Activated CD8-positive, alpha-beta T cell treated with anti-CD3 and anti-CD28 coated beads, Interleukin-2, amount 10 ng/mL, durations not matched to agents 7 days and 5 days (primary cell): ENCODE measurements around the gene EFCAB12. TPM values are rescaled to one million over a fixed set of nuclear protein-coding genes. Genes with fewer than 3 reads are reported as not detected.
"Not testable (repeated sequence)": the region's sequence is repeated elsewhere in the genome, so short reads cannot be mapped to it uniquely, and the experiment has no call there.

Experiments
- ATAC-seq: fragments of 150-1000 bp; cut with Tn5 transposase; one replicate; pipeline ENCODE4 v1.10.0; 2021; ENCODE audit warnings: moderate library complexity
- CTCF ChIA-PET: fragments of 350-600 bp; sonication (Branson Sonifier 250); formaldehyde crosslinking; loops from one replicate; lab custom pipeline; 2021; ENCODE audit warnings: antibody characterized with exemption; lab: Charles Lee
- POLR2A ChIA-PET: fragments of 350-600 bp; sonication (Branson Sonifier 250); formaldehyde crosslinking; loops from one replicate; lab custom pipeline; 2021; ENCODE audit warnings: antibody characterized with exemption; lab: Charles Lee
- DNase-seq: peaks from one replicate; pipeline ENCODE4 v3.0.0-alpha.2; 2020
- H3K27ac Mint-ChIP-seq: one replicate; pipeline ENCODE4 v1.8.0; 2021; ENCODE audit warnings: mild to moderate bottlenecking, mixed read lengths
- H3K27me3 Mint-ChIP-seq: one replicate; pipeline ENCODE4 v1.8.0; 2021; ENCODE audit warnings: low read depth, mixed read lengths
- H3K36me3 Mint-ChIP-seq: one replicate; pipeline ENCODE4 v1.8.0; 2021; ENCODE audit warnings: low read depth, mixed read lengths
- H3K4me1 Mint-ChIP-seq: one replicate; pipeline ENCODE4 v1.8.0; 2021; ENCODE audit warnings: low read depth, mixed read lengths
- H3K4me3 Mint-ChIP-seq: one replicate; pipeline ENCODE4 v1.8.0; 2021; ENCODE audit warnings: mild to moderate bottlenecking, mixed read lengths
- H3K9me3 Mint-ChIP-seq: one replicate; pipeline ENCODE4 v1.8.0; 2022; ENCODE audit warnings: mixed read lengths; ENCODE audit not compliant: insufficient read depth
- total RNA-seq, 2 experiments: library from RNA; stranded (reverse); gene quantifications; one replicate each; pipeline ENCODE4 v1.2.3, GENCODE V29; 2021

EFCAB12 gene
- total RNA-seq, 2 experiments from 2014 or later: 0.42 to 0.45 TPM

DNA sequence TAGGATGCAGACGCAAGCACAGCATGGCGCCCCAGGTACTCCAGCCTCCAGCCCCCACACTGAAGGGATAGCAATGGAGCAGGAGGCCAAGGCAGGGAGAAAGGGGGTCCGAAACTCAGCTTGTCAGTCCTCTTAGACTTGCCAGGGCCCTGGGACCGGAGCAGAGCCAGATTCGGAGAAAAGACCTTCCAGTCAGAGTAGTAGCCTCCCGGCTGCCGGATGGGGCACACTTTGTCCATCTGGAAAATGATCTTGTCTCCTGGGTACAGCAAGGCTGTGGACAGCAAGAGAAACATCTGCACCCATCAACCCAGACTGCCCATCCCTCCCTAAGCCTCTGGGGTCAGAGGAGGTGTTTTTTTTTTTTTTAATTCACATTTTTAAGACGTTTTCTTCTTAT, 24.3 kb downstream of the EFCAB12 start:
- ChIA-PET CTCF (interaction anchor here (2.1 kb wide), 1 partner anchor 21 kb away, joined by 7 read pairs; no protein-coding TSS in a partner anchor), POLR2A (no interaction called here)
- Mint-ChIP-seq H3K27ac (no peak overlapping the region), H3K4me3 (no peak overlapping the region), H3K9me3 (no peaks in the 10 kb centered on the region), H3K27me3 (peaks cover 2% of the 10 kb centered on the region), H3K4me1 (peaks cover 6% of the 10 kb centered on the region), H3K36me3 (no peaks in the 10 kb centered on the region)
- ATAC-seq (no peak), DNase-seq (no peak)

GRCh38 chr3:129403450-129403849, 25.0 kb downstream of the EFCAB12 start:
- no peak overlapping the region for H3K4me3 Mint-ChIP-seq
- H3K36me3 Mint-ChIP-seq: no peaks in the 10 kb centered on the region
- DNase-seq (no peak), ATAC-seq (no peak)
- peaks cover 2% of the 10 kb centered on the region for H3K27me3 Mint-ChIP-seq
- no peak overlapping the region for H3K27ac Mint-ChIP-seq
- POLR2A ChIA-PET: no interaction called here
- no peaks in the 10 kb centered on the region for H3K9me3 Mint-ChIP-seq
- CTCF ChIA-PET: interaction anchor here (2.1 kb wide), 1 partner anchor 20 kb away, joined by 7 read pairs; no protein-coding TSS in a partner anchor
- H3K4me1 Mint-ChIP-seq: peaks cover 9% of the 10 kb centered on the region

- POLR2A ChIA-PET: no interaction called here
- Mint-ChIP-seq H3K4me1 (peaks cover 17% of the 10 kb centered on the region), H3K27me3 (peaks cover 2% of the 10 kb centered on the region), H3K27ac (peak overlapping the region; percentile 28), H3K4me3 (no peak overlapping the region), H3K9me3 (no peaks in the 10 kb centered on the region), H3K36me3 (peaks cover 3% of the 10 kb centered on the region)
- CTCF ChIA-PET: no interaction called here
- DNase-seq (no peak), ATAC-seq (no peak)
These were observed 25.8 kb downstream of the EFCAB12 start for GRCh38 chr3:129402616-129403015.

DNA sequence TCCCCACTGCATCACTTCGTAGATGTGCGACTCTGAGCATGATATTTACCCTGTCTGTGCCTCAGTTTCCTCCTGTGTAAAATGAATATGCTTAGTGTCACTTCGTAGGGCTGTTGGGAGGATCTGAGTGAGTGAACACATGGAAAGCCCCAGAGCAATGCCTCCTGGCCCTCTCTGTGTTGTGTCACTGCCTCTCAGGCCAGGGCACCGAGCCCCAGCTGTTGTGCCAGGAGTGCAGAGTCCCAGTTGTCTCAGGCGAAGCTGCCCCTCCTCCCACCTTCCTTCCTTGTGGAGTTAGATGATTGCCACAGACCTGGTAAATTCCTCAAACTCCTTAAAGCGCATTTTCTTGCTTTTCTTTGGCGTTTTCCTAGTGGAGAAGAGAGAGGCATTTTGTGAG, 26.2 kb downstream of the EFCAB12 start:
- ATAC-seq (no peak), DNase-seq (no peak)
- Mint-ChIP-seq H3K4me3 (no peak overlapping the region), H3K36me3 (peaks cover 6% of the 10 kb centered on the region), H3K27ac (no peak overlapping the region), H3K4me1 (peaks cover 21% of the 10 kb centered on the region), H3K9me3 (no peaks in the 10 kb centered on the region), H3K27me3 (peaks cover 2% of the 10 kb centered on the region)
- CTCF ChIA-PET: no interaction called here
- POLR2A ChIA-PET: no interaction called here

GRCh38 chr3:129399895-129400357, 28.5 kb downstream of the EFCAB12 start:
- ChIA-PET CTCF (interaction anchor here (0.6 to 4.0 kb wide), 27 partner anchors 9 to 238 kb away, joined by 3 to 22 read pairs (median 4); partner anchors contain the start of genes EFCAB12, IFT122 and MBD4), POLR2A (interaction anchor here (0.6 to 1.8 kb wide), 4 partner anchors 13 to 84 kb away, joined by 4 to 13 read pairs (median 5); partner anchors contain the start of genes IFT122 and MBD4)
- Mint-ChIP-seq H3K4me1 (peaks cover 37% of the 10 kb centered on the region), H3K27ac (peak overlapping the region; percentile 97), H3K9me3 (no peaks in the 10 kb centered on the region), H3K36me3 (peaks cover 22% of the 10 kb centered on the region), H3K27me3 (no peaks in the 10 kb centered on the region), H3K4me3 (peak overlapping the region; percentile 93)
- ATAC-seq: no peak
- DNase-seq: no peak

DNA sequence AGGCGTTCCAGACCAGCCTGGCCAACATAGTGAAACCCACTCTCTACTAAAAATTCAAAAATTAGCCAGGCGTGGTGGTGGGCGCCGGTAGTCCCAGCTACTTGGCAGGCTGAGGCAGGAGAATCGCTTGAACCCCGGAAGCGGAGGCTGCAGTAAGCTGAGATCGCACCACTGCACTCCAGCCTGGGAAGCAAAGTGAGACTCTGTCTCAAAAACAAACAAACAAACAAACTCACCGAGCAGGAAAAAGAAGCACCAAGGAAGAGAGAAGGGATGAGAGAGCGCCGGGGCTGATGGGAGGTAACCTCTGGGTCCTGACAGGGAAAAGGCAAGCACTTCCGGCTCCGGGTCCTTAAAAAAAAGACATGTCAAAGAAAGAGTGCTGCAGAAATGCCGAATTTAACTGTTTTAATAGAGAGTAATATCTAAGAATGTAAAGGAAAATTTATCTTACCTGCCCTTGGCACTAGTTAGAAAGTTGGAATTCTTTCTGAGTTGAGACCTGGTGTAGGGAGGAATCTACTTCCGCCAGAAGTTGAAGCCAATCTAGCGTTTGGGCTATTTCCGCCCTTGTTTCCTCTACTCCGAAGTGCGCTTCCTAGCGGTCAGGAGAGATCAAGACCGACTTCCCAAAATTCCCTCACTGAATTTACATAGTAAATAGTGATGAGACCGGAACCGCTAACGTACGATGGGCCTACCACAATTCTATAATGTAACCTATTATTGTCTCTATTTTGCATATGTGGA, 29.1 kb downstream of the EFCAB12 start:
- Mint-ChIP-seq H3K27me3 (no peaks in the 10 kb centered on the region), H3K4me3 (peak overlapping the region; percentile 93), H3K9me3 (no peaks in the 10 kb centered on the region), H3K27ac (peak overlapping the region; percentile 97), H3K36me3 (peaks cover 26% of the 10 kb centered on the region), H3K4me1 (peaks cover 37% of the 10 kb centered on the region)
- ChIA-PET POLR2A (interaction anchor here (0.6 to 1.9 kb wide), 5 partner anchors 13 to 83 kb away, joined by 4 to 13 read pairs (median 4); partner anchors contain the start of genes IFT122 and MBD4), CTCF (interaction anchor here (0.6 to 4.0 kb wide), 28 partner anchors 9 to 237 kb away, joined by 3 to 22 read pairs (median 4); partner anchors contain the start of genes EFCAB12, IFT122 and MBD4)
- DNase-seq: peak; percentile 85
- ATAC-seq: peak; percentile 82

DNA sequence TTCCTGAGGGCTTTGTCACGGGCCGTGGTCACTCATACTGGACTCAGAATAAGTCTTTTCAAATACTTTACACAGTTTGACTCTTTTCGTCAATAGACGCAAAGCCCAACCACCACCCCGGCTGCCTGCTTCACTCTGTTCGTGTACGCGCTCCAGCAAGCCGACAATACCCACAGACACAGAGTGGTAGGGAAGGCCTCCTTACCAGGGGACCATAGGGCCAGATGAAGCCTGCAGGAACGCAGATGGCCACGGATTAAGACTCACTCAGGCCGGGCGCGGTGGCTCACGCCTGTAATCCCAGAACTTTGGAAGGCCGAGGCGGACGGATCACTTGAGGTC, 29.7 kb downstream of the EFCAB12 start:
- Mint-ChIP-seq H3K27ac (peak overlapping the region; percentile 97), H3K4me3 (peak overlapping the region; percentile 93), H3K27me3 (no peaks in the 10 kb centered on the region), H3K36me3 (peaks cover 26% of the 10 kb centered on the region), H3K4me1 (peaks cover 37% of the 10 kb centered on the region), H3K9me3 (no peaks in the 10 kb centered on the region)
- CTCF ChIA-PET: interaction anchor here (0.7 to 4.0 kb wide), 6 partner anchors 10 to 53 kb away, joined by 3 to 22 read pairs (median 9); partner anchors contain the start of genes EFCAB12, IFT122 and MBD4
- peak; percentile 52 for ATAC-seq
- POLR2A ChIA-PET: interaction anchor here (0.6 to 1.9 kb wide), 2 partner anchors 41 to 82 kb away, joined by 4 read pairs; partner anchors contain the start of genes IFT122 and MBD4
- peak; percentile 32 for DNase-seq

- DNase-seq, ATAC-seq, H3K4me3 Mint-ChIP-seq, H3K9me3 Mint-ChIP-seq, H3K27me3 Mint-ChIP-seq, POLR2A ChIA-PET, H3K27ac Mint-ChIP-seq, CTCF ChIA-PET: not testable (repeated sequence)
- peaks cover 32% of the 10 kb centered on the region for H3K4me1 Mint-ChIP-seq
- H3K36me3 Mint-ChIP-seq: peaks cover 53% of the 10 kb centered on the region
These were observed 34.5 kb downstream of the EFCAB12 start for GRCh38 chr3:129393760-129394564.

DNA sequence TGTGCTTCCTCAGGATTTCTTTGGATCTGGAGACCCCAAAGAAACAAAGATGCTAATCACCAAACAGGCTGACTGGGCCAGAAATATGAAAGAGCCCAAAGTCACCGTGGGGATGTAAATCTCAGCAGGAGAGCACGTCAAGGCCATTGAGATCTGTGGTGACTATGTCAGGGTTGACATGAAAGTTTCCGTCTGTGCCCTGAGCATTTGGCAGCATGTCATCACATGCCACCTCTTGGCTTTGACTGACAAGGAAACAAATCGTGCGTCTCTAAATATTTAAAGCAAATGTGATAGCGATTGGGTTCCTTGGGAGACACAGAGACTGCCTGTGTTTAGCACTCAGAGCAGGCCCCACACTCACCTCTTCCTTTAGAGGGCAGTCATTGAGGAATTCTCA, 35.2 kb downstream of the EFCAB12 start:
- peaks cover 27% of the 10 kb centered on the region for H3K4me1 Mint-ChIP-seq
- H3K9me3 Mint-ChIP-seq: no peaks in the 10 kb centered on the region
- DNase-seq: no peak
- no peaks in the 10 kb centered on the region for H3K27me3 Mint-ChIP-seq
- ChIA-PET POLR2A (no interaction called here), CTCF (no interaction called here)
- H3K27ac Mint-ChIP-seq: no peak overlapping the region
- ATAC-seq: no peak
- no peak overlapping the region for H3K4me3 Mint-ChIP-seq
- peaks cover 53% of the 10 kb centered on the region for H3K36me3 Mint-ChIP-seq

DNA sequence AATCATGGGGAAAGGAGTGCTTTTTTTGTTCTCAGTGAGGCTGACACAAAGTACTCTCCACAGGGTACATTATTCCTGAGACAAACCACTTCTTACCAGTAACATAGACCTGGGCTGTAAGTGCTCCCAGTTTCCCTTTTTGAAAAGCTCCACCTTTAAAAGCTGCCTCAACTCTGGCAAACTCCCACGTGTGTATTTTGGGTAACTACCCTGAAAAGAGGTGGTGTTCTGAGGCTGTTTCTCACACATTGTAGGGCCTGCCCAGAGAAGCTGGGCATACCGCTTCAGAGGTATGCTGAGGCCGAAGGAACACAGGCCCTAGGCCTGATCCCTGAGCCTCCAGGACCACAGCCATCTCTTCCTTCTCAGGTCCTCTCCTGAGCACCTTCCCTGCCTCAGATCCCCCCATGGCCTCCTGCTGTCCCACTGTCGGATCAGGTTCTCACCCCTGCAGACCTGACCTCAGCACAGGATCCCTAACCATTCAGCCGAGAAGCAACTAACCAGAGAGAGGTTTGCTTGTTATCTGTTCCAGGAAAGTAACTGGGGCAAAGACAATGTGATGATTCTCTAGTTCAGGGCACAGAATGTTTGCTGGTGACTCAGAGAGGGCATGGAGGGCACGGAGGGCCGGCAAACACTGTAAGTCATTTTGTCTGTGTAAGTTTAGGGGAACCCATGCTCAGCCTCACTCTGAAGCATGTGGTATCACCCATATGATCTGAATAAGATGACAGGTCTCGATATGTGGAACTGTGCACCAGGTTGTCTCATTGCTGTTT, 36.1 kb downstream of the EFCAB12 start:
- H3K4me3 Mint-ChIP-seq, H3K27me3 Mint-ChIP-seq, DNase-seq, POLR2A ChIA-PET, H3K9me3 Mint-ChIP-seq, CTCF ChIA-PET, H3K27ac Mint-ChIP-seq: not testable (repeated sequence)
- Mint-ChIP-seq H3K36me3 (peaks cover 51% of the 10 kb centered on the region), H3K4me1 (peaks cover 17% of the 10 kb centered on the region)
- ATAC-seq: peak; percentile 13

- H3K36me3 Mint-ChIP-seq: peaks cover 51% of the 10 kb centered on the region
- H3K27ac Mint-ChIP-seq, ATAC-seq, DNase-seq, H3K9me3 Mint-ChIP-seq, POLR2A ChIA-PET, H3K27me3 Mint-ChIP-seq, H3K4me1 Mint-ChIP-seq, H3K4me3 Mint-ChIP-seq: not testable (repeated sequence)
- CTCF ChIA-PET: interaction anchor here (1.0 to 1.6 kb wide), 3 partner anchors 8 to 63 kb away, joined by 3 to 5 read pairs (median 4); no protein-coding TSS in a partner anchor
These were observed 36.9 kb downstream of the EFCAB12 start for GRCh38 chr3:129391583-129391982.
